GM19043 (cell line): ENCODE data around the gene RPS28.
A peak's percentile ranks its signal among the peaks of the same experiment; 100 is the strongest.
"Not testable (repeated sequence)": the region's sequence is repeated elsewhere in the genome, so short reads cannot be mapped to it uniquely, and the experiment has no call there.

ENCODE experiments used
- ATAC-seq: cut with Tn5 transposase; IDR thresholded peaks from one replicate; pipeline ENCODE4 v1.9.1; 2021; ENCODE audit warnings: low read depth; ENCODE audit not compliant: unreplicated experiment

RPS28 gene

GRCh38 chr19:8340341-8341096 is 19.2 kb downstream of the RPS28 start:
- no peak for ATAC-seq

- ATAC-seq, result not testable (repeated sequence)
These were observed 20.2 kb downstream of the RPS28 start for GRCh38 chr19:8341504-8341903.

- no peak for ATAC-seq
These were observed 21.0 kb downstream of the RPS28 start for GRCh38 chr19:8342316-8342683.

GRCh38 chr19:8342684-8343482 is 21.6 kb downstream of the RPS28 start, which contains the start of gene KANK3:
KANK3 (minus strand) TSS chr19:8343262; CDS start chr19:8337828, 5,434 bp downstream.
- ATAC-seq, result peak; percentile 82

- no peak for ATAC-seq
These were observed 22.2 kb downstream of the RPS28 start for GRCh38 chr19:8343483-8343844.

GRCh38 chr19:8349629-8350372 is 28.5 kb downstream of the RPS28 start:
- ATAC-seq, result not testable (repeated sequence)

- no peak for ATAC-seq
These were observed 31.0 kb downstream of the RPS28 start for GRCh38 chr19:8352134-8352827.

GRCh38 chr19:8352845-8353244 is 31.5 kb downstream of the RPS28 start:
- ATAC-seq, result not testable (repeated sequence)

- ATAC-seq, result no peak
These were observed 34.5 kb downstream of the RPS28 start for GRCh38 chr19:8355631-8356402.

GRCh38 chr19:8357007-8357521 is 35.8 kb downstream of the RPS28 start:
- no peak for ATAC-seq

- no peak for ATAC-seq
These were observed 37.7 kb downstream of the RPS28 start for GRCh38 chr19:8358948-8359347.

- no peak for ATAC-seq
These were observed 38.9 kb downstream of the RPS28 start for GRCh38 chr19:8360196-8360595.

- no peak for ATAC-seq
These were observed 40.9 kb downstream of the RPS28 start for GRCh38 chr19:8361921-8362793.

- ATAC-seq, result no peak
These were observed 42.8 kb downstream of the RPS28 start, which contains the start of gene ANGPTL4 for GRCh38 chr19:8363803-8364771. ANGPTL4 (plus strand) TSS chr19:8364155; CDS start chr19:8364322, 167 bp downstream.

GRCh38 chr19:8366121-8366581 is 44.9 kb downstream of the RPS28 start:
- ATAC-seq, result no peak

GRCh38 chr19:8366961-8367326 is 45.6 kb downstream of the RPS28 start:
- ATAC-seq, result no peak

- ATAC-seq, result no peak
These were observed 46.2 kb downstream of the RPS28 start for GRCh38 chr19:8367327-8368001.
